ENCODE measurements around the gene EED. TPM values are rescaled to one million over a fixed set of nuclear protein-coding genes. Genes with fewer than 3 reads are reported as not detected.
"Not testable (repeated sequence)": the region's sequence is repeated elsewhere in the genome, so short reads cannot be mapped to it uniquely, and the experiment has no call there.

Gene EED
- total and polyA plus RNA-seq, 7 donors = 8.1 to 14.6 (median 10.8) TPM

DNA sequence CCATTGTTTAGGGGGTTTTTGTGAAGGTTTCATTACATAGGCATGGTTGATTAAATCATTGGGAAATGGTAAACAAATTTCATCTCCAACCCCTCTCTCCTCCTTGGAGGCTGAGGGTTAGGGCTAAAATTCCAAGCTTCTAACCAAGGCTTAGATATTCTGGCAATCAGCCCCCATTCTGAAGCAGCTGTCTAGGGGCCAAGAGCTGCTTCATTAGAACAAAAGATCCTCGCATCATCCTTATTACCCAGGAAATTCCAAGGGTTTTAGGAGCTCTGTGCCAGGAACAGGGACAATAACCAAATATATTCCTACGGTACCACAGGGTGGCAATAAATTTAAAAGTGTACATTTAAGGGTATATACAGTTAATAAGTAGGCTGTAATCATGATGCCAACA is 22.5 kb upstream of the EED start:
- ATAC-seq (no peak), DNase-seq (no peak)
- Histone ChIP-seq H3K36me3 (ENCODE audit: insufficient read depth in 1 of 2, low read depth in 1 of 2) (no peaks in the 10 kb centered on the region), H3K27me3 (ENCODE audit: insufficient read depth in 3 of 3, low read length in 2 of 3) (no peaks in the 10 kb centered on the region), H3K9me3 (no peaks in the 10 kb centered on the region), H3K27ac (no peak overlapping the region), H3K4me1 (no peaks in the 10 kb centered on the region), H3K4me3 (no peak overlapping the region)
- intact Hi-C loops (cut with DNase I) = no loop called here
- no peak for TF ChIP-seq CTCF (IDR thresholded peaks at IDR 0.05)
- WGBS, 3 donors = 30 to 57% (median 38%) methylated on average over 2 of the region's 2 CpGs

DNA sequence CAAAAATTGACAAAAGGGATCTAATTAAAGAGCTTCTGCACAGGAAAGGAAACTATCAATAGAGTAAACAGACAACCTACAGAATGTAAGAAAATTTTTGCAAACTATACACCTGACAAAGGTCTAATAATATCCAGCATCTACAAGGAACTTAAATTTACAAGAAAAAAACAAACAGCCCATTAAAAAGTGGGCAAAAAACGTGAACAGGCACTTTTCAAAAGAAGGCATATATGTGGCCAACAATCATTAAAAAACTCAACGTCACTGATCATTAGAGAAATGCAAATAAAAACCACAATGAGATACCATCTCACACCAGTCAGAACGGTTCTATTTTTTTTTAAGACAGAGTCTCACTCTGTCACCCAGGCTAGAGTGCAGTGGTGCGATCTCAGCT is 20.0 kb upstream of the EED start:
- H3K27me3 ChIP-seq (ENCODE audit: insufficient read depth in 3 of 3, low read length in 2 of 3); H3K27ac ChIP-seq; ATAC-seq; H3K4me3 ChIP-seq; intact Hi-C loops (cut with DNase I); H3K4me1 ChIP-seq; H3K36me3 ChIP-seq (ENCODE audit: insufficient read depth in 1 of 2, low read depth in 1 of 2); DNase-seq; H3K9me3 ChIP-seq: not testable (repeated sequence)
- 63 to 78% (median 69%) methylated on average over 4 of the region's 4 CpGs for WGBS, 3 donors

- intact Hi-C loops (cut with DNase I) = not testable (repeated sequence)
Measured at GRCh38 chr11:86225344-86225743, 19.2 kb upstream of the EED start.

GRCh38 chr11:86228269-86229038 is 16.1 kb upstream of the EED start:
- Histone ChIP-seq H3K36me3 (ENCODE audit: insufficient read depth in 1 of 2, low read depth in 1 of 2) (no peaks in the 10 kb centered on the region), H3K27ac (no peak overlapping the region), H3K27me3 (ENCODE audit: insufficient read depth in 3 of 3, low read length in 2 of 3) (no peaks in the 10 kb centered on the region), H3K4me1 (no peaks in the 10 kb centered on the region), H3K4me3 (no peak overlapping the region), H3K9me3 (no peaks in the 10 kb centered on the region)
- intact Hi-C loops (cut with DNase I) = no loop called here
- TF ChIP-seq CTCF (IDR thresholded peaks at IDR 0.05) = no peak
- ATAC-seq (no peak), DNase-seq (no peak)
- 88 to 91% (median 88%) methylated on average over 3 of the region's 3 CpGs for WGBS, 3 donors

More at GRCh38 chr11:86225344-86225743, 19.2 kb upstream of the EED start:
- not testable (repeated sequence) for H3K27me3 ChIP-seq (ENCODE audit: insufficient read depth in 3 of 3, low read length in 2 of 3); H3K4me1 ChIP-seq; DNase-seq; ATAC-seq; H3K4me3 ChIP-seq; H3K9me3 ChIP-seq; H3K36me3 ChIP-seq (ENCODE audit: insufficient read depth in 1 of 2, low read depth in 1 of 2); H3K27ac ChIP-seq
- WGBS, 3 donors = 97 to 99% (median 98%) methylated on average over 3 of the region's 3 CpGs

- H3K4me1 ChIP-seq; intact Hi-C loops (cut with DNase I): not testable (repeated sequence)
- 85 to 93% (median 87%) methylated on average over 3 of the region's 3 CpGs for WGBS, 3 donors
Measured at GRCh38 chr11:86229039-86229330, 15.6 kb upstream of the EED start.

DNA sequence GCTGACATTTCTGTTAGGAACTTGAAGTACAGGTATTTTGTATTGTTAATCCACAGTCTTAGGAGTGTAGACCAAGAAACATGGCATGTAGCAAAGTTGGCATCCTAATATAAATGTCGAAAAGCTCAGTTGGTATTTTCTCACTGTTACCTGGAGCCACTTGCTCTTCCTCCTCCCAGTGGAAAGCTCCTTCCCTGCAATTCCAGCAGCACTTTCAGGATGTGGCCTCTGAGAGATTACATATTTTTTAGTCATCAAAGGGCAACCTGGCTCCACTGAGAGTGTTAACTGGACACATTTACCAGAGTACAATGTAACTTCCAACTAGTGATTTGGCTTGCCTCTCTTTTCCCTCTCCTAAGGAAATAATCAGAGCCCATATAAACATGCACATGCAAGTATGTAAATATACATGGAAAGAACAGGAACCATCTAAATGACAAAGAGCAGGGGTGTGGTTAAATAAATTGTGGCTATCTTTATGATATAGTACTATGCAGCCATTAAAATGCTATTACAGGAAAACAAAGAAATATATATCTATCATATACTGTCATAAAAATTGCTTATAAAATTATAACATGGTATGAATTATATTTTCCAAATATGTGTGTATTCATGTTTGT is 14.3 kb upstream of the EED start:
- 81 to 90% (median 82%) methylated on average over 1 of the region's 1 CpG for WGBS, 3 donors
- intact Hi-C loops (cut with DNase I) = no loop called here

More at GRCh38 chr11:86229039-86229330, 15.6 kb upstream of the EED start:
- H3K27ac ChIP-seq; H3K27me3 ChIP-seq (ENCODE audit: insufficient read depth in 3 of 3, low read length in 2 of 3); ATAC-seq; H3K36me3 ChIP-seq (ENCODE audit: insufficient read depth in 1 of 2, low read depth in 1 of 2); DNase-seq; H3K9me3 ChIP-seq; H3K4me3 ChIP-seq: not testable (repeated sequence)

More for the DNA sequence above, 14.3 kb upstream of the EED start:
- H3K4me3 ChIP-seq = no peak overlapping the region
- no peaks in the 10 kb centered on the region for H3K9me3 ChIP-seq
- H3K36me3 ChIP-seq (ENCODE audit: insufficient read depth in 1 of 2, low read depth in 1 of 2) = no peaks in the 10 kb centered on the region
- DNase-seq (no peak), ATAC-seq (no peak)
- H3K4me1 ChIP-seq = no peaks in the 10 kb centered on the region
- no peak for TF ChIP-seq CTCF (IDR thresholded peaks at IDR 0.05)
- no peaks in the 10 kb centered on the region for H3K27me3 ChIP-seq (ENCODE audit: insufficient read depth in 3 of 3, low read length in 2 of 3)
- no peak overlapping the region for H3K27ac ChIP-seq
